WTC11 (cell line): ENCODE measurements around the gene AKT2. TPM values are rescaled to one million over a fixed set of nuclear protein-coding genes. Genes with fewer than 3 reads are reported as not detected.

Experiments used
- ATAC-seq: fragments of 200-7000 bp; cut with Tn5 transposase; 2 replicates; pipeline ENCODE4 v1.10.0; 2021; ENCODE audit warnings: mild to moderate bottlenecking, moderate library complexity
- CTCF ChIA-PET: fragments of 300-600 bp; sonication (Branson Sonifier 250); formaldehyde crosslinking; loops from one replicate; lab custom pipeline; 2021; ENCODE audit warnings: antibody characterized with exemption; lab: Charles Lee
- POLR2A ChIA-PET: fragments of 350-600 bp; sonication (Branson Sonifier 250); formaldehyde crosslinking; loops from one replicate; lab custom pipeline; 2021; ENCODE audit warnings: antibody characterized with exemption; lab: Charles Lee
- DNase-seq: peaks from one replicate; pipeline ENCODE4 v3.0.0; 2021; ENCODE audit warnings: low spot score
- H3K27ac Mint-ChIP-seq: 2 replicates; pipeline ENCODE4 v1.8.0; 2021; ENCODE audit warnings: mixed read lengths
- H3K27me3 Mint-ChIP-seq: 2 replicates; pipeline ENCODE4 v1.8.0; 2021; ENCODE audit warnings: low read depth, mild to moderate bottlenecking, moderate library complexity, mixed read lengths
- H3K36me3 Mint-ChIP-seq: 2 replicates; pipeline ENCODE4 v1.8.0; 2021; ENCODE audit warnings: mixed read lengths
- H3K4me1 Mint-ChIP-seq: 2 replicates; pipeline ENCODE4 v1.8.0; 2022; ENCODE audit warnings: mixed read lengths
- H3K4me3 Mint-ChIP-seq: 2 replicates; pipeline ENCODE4 v1.8.0; 2021; ENCODE audit warnings: mild to moderate bottlenecking, moderate library complexity, mixed read lengths
- H3K9me3 Mint-ChIP-seq: 2 replicates; pipeline ENCODE4 v1.8.0; 2021; ENCODE audit warnings: mixed read lengths
- CBFB ChIP-seq: sonication (generic); formaldehyde crosslinking; IDR thresholded peaks from 2 replicates; pipeline ENCODE4 v1.8.1; 2022; ENCODE audit warnings: mild to moderate bottlenecking, low read depth, missing genetic modification reagents
- CREM ChIP-seq: sonication (generic); formaldehyde crosslinking; IDR thresholded peaks from 2 replicates; pipeline ENCODE4 v1.8.1; 2022; ENCODE audit warnings: mild to moderate bottlenecking, missing genetic modification reagents, moderate library complexity
- CTCF ChIP-seq: fragments of 200-600 bp; IDR thresholded peaks from 2 replicates; pipeline ENCODE4 v1.8.0; 2022; ENCODE audit warnings: antibody characterized with exemption
- E2F5 ChIP-seq: sonication (generic); formaldehyde crosslinking; IDR thresholded peaks from 2 replicates; pipeline ENCODE4 v1.8.1; 2022; ENCODE audit warnings: mild to moderate bottlenecking, moderate library complexity, missing genetic modification reagents
- ELF4 ChIP-seq: sonication (generic); formaldehyde crosslinking; IDR thresholded peaks from 2 replicates; pipeline ENCODE4 v1.8.1; 2022; ENCODE audit warnings: low read depth, mild to moderate bottlenecking, moderate library complexity, missing genetic modification reagents
- FOXJ3 ChIP-seq: sonication (generic); formaldehyde crosslinking; IDR thresholded peaks from 2 replicates; pipeline ENCODE4 v1.9.0; 2021; ENCODE audit warnings: missing genetic modification reagents, mild to moderate bottlenecking, borderline replicate concordance
- FOXP1 ChIP-seq: sonication (generic); formaldehyde crosslinking; IDR thresholded peaks from 2 replicates; pipeline ENCODE4 v1.8.0; 2022; ENCODE audit warnings: missing genetic modification reagents, mild to moderate bottlenecking, moderate library complexity, borderline replicate concordance
- GABPB1 ChIP-seq: sonication (generic); formaldehyde crosslinking; IDR thresholded peaks from 2 replicates; pipeline ENCODE4 v1.8.1; 2023; ENCODE audit warnings: mild to moderate bottlenecking, missing genetic modification reagents
- GRHL2 ChIP-seq: fragments of 250-450 bp; sonication (Bioruptor Pico); IDR thresholded peaks from 2 replicates; pipeline ENCODE4 v1.8.0; 2022; ENCODE audit warnings: mild to moderate bottlenecking, moderate library complexity; ENCODE audit not compliant: insufficient replicate concordance, severe bottlenecking
- GTF2I ChIP-seq: fragments of 250-450 bp; sonication (Bioruptor Pico); conservative IDR thresholded peaks from 2 replicates; pipeline ENCODE4 v1.4.0; 2021; ENCODE audit warnings: mild to moderate bottlenecking
- MLX ChIP-seq: sonication (generic); formaldehyde crosslinking; IDR thresholded peaks from 2 replicates; pipeline ENCODE4 v1.8.1; 2023; ENCODE audit warnings: mild to moderate bottlenecking, missing genetic modification reagents, moderate library complexity
- MYBL2 ChIP-seq: sonication (generic); formaldehyde crosslinking; IDR thresholded peaks from 2 replicates; pipeline ENCODE4 v1.8.1; 2023; ENCODE audit warnings: mild to moderate bottlenecking, moderate library complexity, missing genetic modification reagents
- NFYB ChIP-seq: sonication (generic); formaldehyde crosslinking; conservative IDR thresholded peaks from 2 replicates; pipeline ENCODE4 v1.8.0; 2022; ENCODE audit warnings: low read depth, missing genetic modification reagents
- NR1H2 ChIP-seq: sonication (generic); formaldehyde crosslinking; IDR thresholded peaks from 2 replicates; pipeline ENCODE4 v1.9.0; 2021; ENCODE audit warnings: mild to moderate bottlenecking, moderate library complexity, missing genetic modification reagents
- OVOL2 ChIP-seq: fragments of 250-450 bp; sonication (Bioruptor Pico); IDR thresholded peaks from 2 replicates; pipeline ENCODE4 v1.9.0; 2021; ENCODE audit warnings: mild to moderate bottlenecking, borderline replicate concordance
- PRDM15 ChIP-seq: sonication (generic); formaldehyde crosslinking; IDR thresholded peaks from 2 replicates; pipeline ENCODE4 v1.8.0; 2022; ENCODE audit warnings: missing genetic modification reagents
- PREB ChIP-seq: sonication (generic); formaldehyde crosslinking; IDR thresholded peaks from 2 replicates; pipeline ENCODE4 v1.8.1; 2022; ENCODE audit warnings: mild to moderate bottlenecking, missing genetic modification reagents, moderate library complexity, borderline replicate concordance
- RELA ChIP-seq: sonication (generic); formaldehyde crosslinking; IDR thresholded peaks from 2 replicates; pipeline ENCODE4 v1.8.1; 2022; ENCODE audit warnings: missing genetic modification reagents, mild to moderate bottlenecking, borderline replicate concordance
- SMAD3 ChIP-seq: sonication (generic); formaldehyde crosslinking; IDR thresholded peaks from 2 replicates; pipeline ENCODE4 v1.8.0; 2022; ENCODE audit warnings: missing genetic modification reagents, mild to moderate bottlenecking, borderline replicate concordance
- SMAD4 ChIP-seq: sonication (generic); formaldehyde crosslinking; IDR thresholded peaks from 2 replicates; pipeline ENCODE4 v1.8.0; 2022; ENCODE audit warnings: mild to moderate bottlenecking, missing genetic modification reagents
- SOX15 ChIP-seq: fragments of 250-450 bp; sonication (Bioruptor Pico); IDR thresholded peaks from 2 replicates; pipeline ENCODE4 v1.9.0; 2021; ENCODE audit warnings: mild to moderate bottlenecking
- ZNF121 ChIP-seq: sonication (generic); formaldehyde crosslinking; IDR thresholded peaks from 2 replicates; pipeline ENCODE4 v1.8.0; 2023; ENCODE audit warnings: missing genetic modification reagents
- ZNF232 ChIP-seq: sonication (generic); formaldehyde crosslinking; IDR thresholded peaks from 2 replicates; pipeline ENCODE4 v1.8.0; 2022; ENCODE audit warnings: mild to moderate bottlenecking, missing genetic modification reagents
- ZNF396 ChIP-seq: fragments of 250-450 bp; sonication (Bioruptor Pico); IDR thresholded peaks from 2 replicates; pipeline ENCODE4 v1.8.0; 2021; ENCODE audit warnings: mild to moderate bottlenecking, moderate library complexity, borderline replicate concordance
- total RNA-seq: library from RNA; stranded (reverse); gene quantifications from 3 replicates; pipeline ENCODE4 v1.2.3, GENCODE V29; 2021

Gene AKT2
- total RNA-seq, 1 experiment from 2014 or later, result 156 TPM

GRCh38 chr19:40285353-40286234 is 449 bp upstream of the AKT2 start (continued):
- 0 out of 2 replicates have a peak, but pooled peaks have one; percentile 6 for TF ChIP-seq CTCF
- no peak for TF ChIP-seq MLX (CRISPR knock-in tag)
- TF ChIP-seq E2F5 (CRISPR knock-in tag), result no peak
- no peak for TF ChIP-seq ZNF232 (CRISPR knock-in tag)
- no peak for TF ChIP-seq SMAD3 (CRISPR knock-in tag)
- peak; percentile 77 for TF ChIP-seq GTF2I (CRISPR knock-in tag)
- peak; percentile 64; the same call in 1 of the 2 replicates for TF ChIP-seq CREM (CRISPR knock-in tag)
- no peak for TF ChIP-seq ZNF121 (CRISPR knock-in tag)
- no peak for TF ChIP-seq RELA (CRISPR knock-in tag)
- no peak for TF ChIP-seq GABPB1 (CRISPR knock-in tag)
- TF ChIP-seq, all 79 proteins: peak for 7

GRCh38 chr19:40284251-40284500 is 969 bp downstream of the AKT2 start:
- DNase-seq (no peak), ATAC-seq (no peak)
- Mint-ChIP-seq H3K4me1 (peaks cover 35% of the 10 kb centered on the region), H3K4me3 (peak overlapping the region; percentile 84), H3K27ac (peak overlapping the region; percentile 85), H3K27me3 (no peaks in the 10 kb centered on the region), H3K9me3 (no peaks in the 10 kb centered on the region), H3K36me3 (no peaks in the 10 kb centered on the region)
- CTCF ChIA-PET, result interaction anchor here (1.1 to 1.7 kb wide), 5 partner anchors 9 to 522 kb away, joined by 3 to 6 read pairs (median 5); no protein-coding TSS in a partner anchor
- POLR2A ChIA-PET, result interaction anchor here (0.5 kb wide), 1 partner anchor 138 kb away, joined by 3 read pairs; no protein-coding TSS in a partner anchor
- TF ChIP-seq PREB (CRISPR knock-in tag) (no peak), OVOL2 (no peak), ZNF396 (no peak), PRDM15 (CRISPR knock-in tag) (no peak), E2F5 (CRISPR knock-in tag) (no peak), FOXP1 (no peak), GRHL2 (no peak), SMAD4 (no peak), CBFB (CRISPR knock-in tag) (no peak), FOXJ3 (CRISPR knock-in tag) (no peak), ELF4 (CRISPR knock-in tag) (no peak), SOX15 (no peak), GABPB1 (CRISPR knock-in tag) (no peak), MYBL2 (CRISPR knock-in tag) (no peak), NFYB (CRISPR knock-in tag) (no peak), NR1H2 (CRISPR knock-in tag) (no peak)
